GM15510 (cell line): Measurements from ENCODE around the gene ARHGEF16.

Source experiments
- POLR2A ChIP-seq: IDR thresholded peaks from 3 replicates; pipeline ENCODE4 v1.6.1; 2011; ENCODE audit warnings: borderline replicate concordance; ENCODE audit not compliant: insufficient read length; ENCODE audit errors: extremely low read depth

The ARHGEF16 gene

GRCh38 chr1:3475839-3476573 is 21.5 kb downstream of the ARHGEF16 start:
- TF ChIP-seq POLR2A, result no peak

- no peak for TF ChIP-seq POLR2A
Measured at GRCh38 chr1:3476666-3477065, 22.2 kb downstream of the ARHGEF16 start.

- TF ChIP-seq POLR2A, result no peak
Measured at GRCh38 chr1:3477241-3477995, 23.0 kb downstream of the ARHGEF16 start.

GRCh38 chr1:3478187-3478586 is 23.7 kb downstream of the ARHGEF16 start:
- TF ChIP-seq POLR2A, result no peak

GRCh38 chr1:3479511-3480368 is 25.3 kb downstream of the ARHGEF16 start:
- TF ChIP-seq POLR2A, result no peak

GRCh38 chr1:3480369-3480719 is 25.9 kb downstream of the ARHGEF16 start:
- no peak for TF ChIP-seq POLR2A

GRCh38 chr1:3481046-3481445 is 26.6 kb downstream of the ARHGEF16 start:
- TF ChIP-seq POLR2A, result no peak

GRCh38 chr1:3481836-3482375 is 27.4 kb downstream of the ARHGEF16 start:
- no peak for TF ChIP-seq POLR2A

- no peak for TF ChIP-seq POLR2A
Measured at GRCh38 chr1:3482378-3482849, 27.9 kb downstream of the ARHGEF16 start.

- TF ChIP-seq POLR2A, result no peak
Measured at GRCh38 chr1:3483380-3483779, 28.9 kb downstream of the ARHGEF16 start.

- TF ChIP-seq POLR2A, result no peak
Measured at GRCh38 chr1:3483801-3484444, 29.5 kb downstream of the ARHGEF16 start.

GRCh38 chr1:3485016-3485415 is 30.6 kb downstream of the ARHGEF16 start:
- TF ChIP-seq POLR2A, result no peak

- TF ChIP-seq POLR2A, result no peak
Measured at GRCh38 chr1:3488432-3488831, 34.0 kb downstream of the ARHGEF16 start.

- TF ChIP-seq POLR2A, result no peak
Measured at GRCh38 chr1:3490046-3490745, 35.7 kb downstream of the ARHGEF16 start.
